K562 (cell line): ENCODE measurements around the gene GCNT1. TPM values are rescaled to one million over a fixed set of nuclear protein-coding genes. Genes with fewer than 3 reads are reported as not detected.

Source experiments
- ATAC-seq: fragments of 200-7000 bp; cut with Tn5 transposase; 3 replicates; pipeline ENCODE4 v1.9.1; 2020; ENCODE audit warnings: moderate library complexity
- BruUV-seq: library from RNA; stranded (reverse); fragments of 400-500 nt; replicated peaks from 2 replicates; lab custom pipeline; 2021; lab: Mats Ljungman, UMichigan
- CTCF ChIA-PET: fragments of 300-600 bp; formaldehyde crosslinking; extraction: SDS; loops from one replicate; lab custom pipeline; 2021; ENCODE audit warnings: low intra/inter-chr PET ratio; lab: Yijun Ruan, JAX
- POLR2A ChIA-PET: fragments of 300-600, 350-650 bp; sonication (Branson Sonifier 250); formaldehyde crosslinking; extraction: SDS; loops from one replicate; lab custom pipeline; 2021; ENCODE audit warnings: antibody characterized with exemption, inconsistent platforms; lab: Yijun Ruan, JAX
- DNase-seq, 4 experiments: peaks; one replicate each; pipeline versions ENCODE4 v3.0.0 to v3.0.0-alpha.2; 2011 to 2018; ENCODE audit warnings: low spot score in 3 of 4, mixed read lengths in 3 of 4; ENCODE audit errors: extremely low read depth in 1 of 4
- FAIRE-seq: peaks from 2 replicates; lab custom pipeline; 2011; peaks lifted over from hg19 to GRCh38; lab: Jason Lieb, UNC
- H2AFZ ChIP-seq: 2 replicates; pipeline ENCODE4 v1.6.0; 2011; ENCODE audit warnings: low read depth, low read length, control low read depth, inconsistent platforms
- H3K27ac ChIP-seq: fragments of 200-600 bp; 3 replicates; pipeline ENCODE4 v1.8.0; 2011; ENCODE audit warnings: low read depth, mild to moderate bottlenecking, control low read depth, inconsistent platforms, low read length, moderate library complexity, mixed read lengths; ENCODE audit errors: extremely low read depth
- H3K27me3 ChIP-seq, 2 experiments: fragments of 300-600 bp in 1 of 2; 2 replicates in 1 of 2; 3 replicates in 1 of 2; pipeline versions ENCODE4 v1.6.0 to v1.8.0; 2011; ENCODE audit warnings: inconsistent platforms in 2 of 2, low read length in 2 of 2, mild to moderate bottlenecking in 1 of 2, mixed read lengths in 1 of 2, moderate library complexity in 1 of 2; ENCODE audit not compliant: control insufficient read depth in 2 of 2, insufficient read depth in 2 of 2
- H3K36me3 ChIP-seq: fragments of 300-600 bp; 3 replicates; pipeline ENCODE4 v1.8.0; 2011; ENCODE audit warnings: mild to moderate bottlenecking, low read length, inconsistent platforms; ENCODE audit not compliant: control insufficient read depth, insufficient read depth
- H3K4me1 ChIP-seq, 2 experiments: fragments of 200-600 bp in 1 of 2; replicated peaks in 1 of 2; 2 replicates in 1 of 2; 3 replicates in 1 of 2; pipeline versions ENCODE4 v1.5.1 to v1.8.0; 2011; ENCODE audit warnings: inconsistent platforms in 2 of 2, low read length in 2 of 2, mild to moderate bottlenecking in 1 of 2, mixed read lengths in 1 of 2, moderate library complexity in 1 of 2; ENCODE audit not compliant: control insufficient read depth in 2 of 2, insufficient read depth in 2 of 2
- H3K4me2 ChIP-seq: 2 replicates; pipeline ENCODE4 v1.6.1; 2011; ENCODE audit warnings: low read length, control low read depth, inconsistent platforms, mixed read lengths; ENCODE audit not compliant: insufficient read depth
- H3K4me3 ChIP-seq: fragments of 200-600 bp; sonication (generic), shearing (Covaris generic); 2 replicates; pipeline ENCODE4 v1.5.1; 2016; ENCODE audit warnings: control low read depth, inconsistent platforms
- H3K79me2 ChIP-seq: fragments of 200-600 bp; 3 replicates; pipeline ENCODE4 v1.8.0; 2011; ENCODE audit warnings: low read length, inconsistent platforms; ENCODE audit not compliant: control insufficient read depth, insufficient read depth
- H3K9ac ChIP-seq, 2 experiments: 2 replicates each; pipeline versions ENCODE4 v1.6.0 to v1.6.1; 2011; ENCODE audit warnings: low read depth in 2 of 2, low read length in 2 of 2, control low read depth in 1 of 2, inconsistent platforms in 1 of 2, mild to moderate bottlenecking in 1 of 2, mixed read lengths in 1 of 2; ENCODE audit not compliant: insufficient read depth in 1 of 2
- H3K9me1 ChIP-seq: one replicate; pipeline ENCODE4 v1.6.0; 2011; ENCODE audit warnings: inconsistent platforms, mild to moderate bottlenecking, low read length, moderate library complexity; ENCODE audit not compliant: control insufficient read depth, insufficient read depth
- H3K9me3 ChIP-seq: replicated peaks from 2 replicates; pipeline ENCODE4 v1.5.1; 2011; ENCODE audit warnings: low read depth, low read length, inconsistent platforms; ENCODE audit not compliant: control insufficient read depth, insufficient read depth
- H4K20me1 ChIP-seq: replicated peaks from 2 replicates; pipeline ENCODE4 v1.6.1; 2011; ENCODE audit warnings: low read length, inconsistent platforms, mixed read lengths; ENCODE audit not compliant: control insufficient read depth, insufficient read depth
- CEBPB ChIP-seq: fragments of 450-650 bp; IDR thresholded peaks from 2 replicates; pipeline ENCODE4 v1.6.1; 2016; ENCODE audit warnings: missing genetic modification characterization, missing compliant biosample characterization
- FOXJ3 ChIP-seq: sonication (generic); formaldehyde crosslinking; IDR thresholded peaks from 2 replicates; pipeline ENCODE4 v1.4.0; 2020; ENCODE audit warnings: mild to moderate bottlenecking, missing genetic modification reagents
- IRF2 ChIP-seq: sonication (generic); formaldehyde crosslinking; IDR thresholded peaks from 2 replicates; pipeline ENCODE4 v1.8.1; 2022; ENCODE audit warnings: mild to moderate bottlenecking, missing genetic modification reagents
- KLF10 ChIP-seq: fragments of 250-450 bp; sonication (Bioruptor Pico); IDR thresholded peaks from 2 replicates; pipeline ENCODE4 v1.6.1; 2021; ENCODE audit warnings: matching md5 sums
- L3MBTL2 ChIP-seq: fragments of 450-650 bp; IDR thresholded peaks from 2 replicates; pipeline ENCODE4 v1.6.1; 2016; ENCODE audit warnings: mild to moderate bottlenecking, moderate library complexity
- MBD2 ChIP-seq: sonication (generic); IDR thresholded peaks from 2 replicates; pipeline ENCODE4 v1.6.1; 2016; ENCODE audit warnings: low read depth, borderline replicate concordance
- SMARCE1 ChIP-seq: fragments of 450-650 bp; IDR thresholded peaks from 2 replicates; pipeline ENCODE4 v1.7.1; 2016; ENCODE audit warnings: mild to moderate bottlenecking
- SMC3 ChIP-seq: conservative IDR thresholded peaks from 2 replicates; pipeline ENCODE4 v1.6.1; 2011; ENCODE audit warnings: low read depth, low read length, improper control_type of control experiment; ENCODE audit not compliant: insufficient read depth
- WGBS: fragments of 100-300 bp; shearing (Covaris generic); methylation state at CpG from one replicate; pipeline ENCODE4 v1.1.6; 2016; ENCODE audit warnings: low coverage, mixed read lengths; ENCODE audit not compliant: insufficient coverage; ENCODE audit errors: missing lambda C conversion rate; 5-methylcytosine and 5-hydroxymethylcytosine counted together
- in situ Hi-C: fragments of 300-500 bp; cut with MboI; formaldehyde crosslinking; loops from 4 replicates; pipeline ENCODE4 v1.15.0; 2018; ENCODE audit warnings: inconsistent platforms, mixed read lengths
- intact Hi-C: fragments of 100-400 bp; cut with micrococcal nuclease; formaldehyde crosslinking; loops from 2 replicates; pipeline ENCODE4 v1.14.2; 2022
- polyA plus RNA-seq, 8 experiments: library from polyadenylated mRNA; depleted of rRNA in 4 of 8; stranded (reverse) in 5 of 8; unstranded in 3 of 8; fragments of >200 nt; fragmentation: Nextera tagmentation in 2 of 8; fragmentation: Illumina TruSeq in 1 of 8; extraction: Ambion mirVana in 2 of 8; extraction: Trizol in 1 of 8; gene quantifications; 2 replicates each; pipeline versions ENCODE4 v1.2.1 to v1.2.3, GENCODE V29; 2011 to 2014; ENCODE audit warnings: inconsistent platforms in 1 of 8, missing spikeins in 1 of 8
- total RNA-seq, 7 experiments: library from RNA; depleted of rRNA in 6 of 7; stranded (reverse); fragments of >200 nt in 6 of 7; fragmentation: Illumina TruSeq in 2 of 7; extraction: Trizol in 2 of 7; gene quantifications; 2 replicates each; pipeline versions ENCODE4 v1.2.1 to v1.2.3, GENCODE V29; 2011 to 2021; ENCODE audit warnings: low replicate concordance in 1 of 7

GCNT1 gene
- total and polyA plus RNA-seq, 9 of the 15 experiments (the other 6 are each of a cell fraction or from before 2014, with no cell fraction given) = 0.01 to 0.71 (median 0.10) TPM

DNA sequence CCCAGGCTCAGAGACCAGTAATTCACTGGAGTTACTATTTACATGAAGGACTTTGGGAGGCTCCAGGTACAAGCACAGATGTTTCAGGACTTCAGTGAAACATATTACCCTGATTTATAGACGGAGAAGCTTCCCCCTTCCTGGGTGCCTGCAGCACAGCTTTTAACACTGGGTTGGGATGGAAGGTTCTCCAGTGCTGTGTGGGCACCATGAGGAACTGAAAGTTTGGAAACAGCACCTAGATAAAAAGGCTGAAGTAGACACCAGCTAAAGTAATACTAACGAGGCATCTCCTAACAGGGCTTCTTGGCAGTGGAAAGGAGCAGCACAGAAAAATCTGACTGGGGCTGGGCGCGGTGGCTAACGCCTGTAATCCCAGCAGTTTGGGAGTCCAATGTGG, 70.7 kb downstream of the GCNT1 start:
- no peak for ATAC-seq
- no TSS peak for BruUV-seq
- no peak for FAIRE-seq
- Histone ChIP-seq H3K4me2 (no peak overlapping the region), H3K4me1 (no peaks in the 10 kb centered on the region), H3K9me3 (no peaks in the 10 kb centered on the region), H3K36me3 (no peaks in the 10 kb centered on the region), H3K27me3 (peaks cover 0 to 2% of the 10 kb centered on the region in 2 experiments; a peak in 1 of 5 replicates), H3K9me1 (no peaks in the 10 kb centered on the region), H4K20me1 (no peaks in the 10 kb centered on the region), H2AFZ (no peak overlapping the region), H3K4me3 (no peak overlapping the region), H3K79me2 (no peaks in the 10 kb centered on the region), H3K27ac (no peak overlapping the region)
- 4% methylated on average over 5 of the region's 5 CpGs for WGBS
- ChIA-PET CTCF (no interaction called here), POLR2A (interaction anchor here (0.6 kb wide), 2 partner anchors 12 to 639 kb away, joined by 3 read pairs; no protein-coding TSS in a partner anchor)
- intact Hi-C loops = no loop called here
- no peak for DNase-seq
- TF ChIP-seq L3MBTL2 (no peak), SMC3 (no peak), IRF2 (no peak), KLF10 (CRISPR knock-in tag) (no peak), FOXJ3 (CRISPR knock-in tag) (no peak), MBD2 (no peak), SMARCE1 (no peak), CEBPB (tag) (no peak)
- TF ChIP-seq, all 486 proteins: peak for 0
- in situ Hi-C loops = no loop called here
- H3K9ac ChIP-seq = no peak overlapping the region
